Adrenal gland (tissue), 5 donors: ENCODE data around the gene SDK1.

Experiments
- CTCF ChIP-seq, 6 experiments: fragments of 450-650 bp in 4 of 6; fragments of 200-600 bp in 2 of 6; sonication (generic) in 1 of 6; IDR thresholded peaks; 1 replicate in 5 of 6; 2 replicates in 1 of 6; pipeline versions ENCODE4 v1.5.1 to v1.8.0; 2016 to 2021; ENCODE audit warnings: antibody characterized with exemption in 6 of 6, mild to moderate bottlenecking in 2 of 6, moderate library complexity in 1 of 6
- POLR2A ChIP-seq, 2 donors: fragments of 450-650 bp; IDR thresholded peaks; one replicate each; pipeline ENCODE4 v1.6.1; 2017; ENCODE audit warnings: antibody characterized with exemption in 2 of 2, mild to moderate bottlenecking in 2 of 2, moderate library complexity in 1 of 2
- donor health status: DM: no; HTN: no; CAD: no.

GRCh38 chr7:3356173-3356572 lies 55.1 kb downstream of the SDK1 start:
- TF ChIP-seq POLR2A (IDR thresholded peaks at IDR 0.05) (no peak), CTCF (IDR thresholded peaks at IDR 0.05) (no peak)
